Esophagus muscularis mucosa (tissue), 4 donors: Measurements from ENCODE around the gene WFDC11. TPM values are rescaled to one million over a fixed set of nuclear protein-coding genes. Genes with fewer than 3 reads are reported as not detected.
"Not testable (repeated sequence)": the region's sequence is repeated elsewhere in the genome, so short reads cannot be mapped to it uniquely, and the experiment has no call there.

Experiments
- DNase-seq: peaks from one replicate; pipeline ENCODE4 v3.0.0-alpha.2; 2017; ENCODE audit errors: extremely low spot score
- H3K27ac ChIP-seq, 4 donors: fragments of 200-600 bp; sonication (generic); replicated peaks in 1 of 4; 1 replicate in 3 of 4; 2 replicates in 1 of 4; pipeline ENCODE4 v1.5.1; 2016 to 2019; ENCODE audit warnings: mild to moderate bottlenecking in 1 of 4
- H3K27me3 ChIP-seq, 4 donors: fragments of 200-600 bp; sonication (generic); one replicate each; pipeline versions ENCODE4 v1.5.1 to v1.6.0; 2016 to 2019
- H3K36me3 ChIP-seq, 4 donors: fragments of 200-600 bp; sonication (generic); one replicate each; pipeline ENCODE4 v1.5.1; 2016 to 2019
- H3K4me1 ChIP-seq, 4 donors: fragments of 200-600 bp; sonication (generic); one replicate each; pipeline ENCODE4 v1.5.1; 2016 to 2019
- H3K4me3 ChIP-seq, 4 donors: fragments of 200-600 bp; sonication (generic); 1 replicate in 2 of 4; 2 replicates in 2 of 4; pipeline ENCODE4 v1.5.1; 2016 to 2019; ENCODE audit warnings: mild to moderate bottlenecking in 4 of 4, moderate library complexity in 1 of 4
- H3K9me3 ChIP-seq, 4 donors: fragments of 200-600 bp; sonication (generic); 1 replicate in 3 of 4; 2 replicates in 1 of 4; pipeline ENCODE4 v1.5.1; 2016 to 2019
- CTCF ChIP-seq, 3 experiments: fragments of 200-600 bp in 2 of 3; fragments of 450-650 bp in 1 of 3; sonication (generic) in 2 of 3; IDR thresholded peaks; one replicate each; pipeline ENCODE4 v1.5.1; 2017 to 2019; ENCODE audit warnings: antibody characterized with exemption in 3 of 3, mild to moderate bottlenecking in 2 of 3, moderate library complexity in 1 of 3
- EP300 ChIP-seq: sonication (generic); formaldehyde crosslinking; IDR thresholded peaks from one replicate; pipeline ENCODE4 v1.6.1; 2017; ENCODE audit warnings: antibody characterized with exemption
- POLR2A ChIP-seq: fragments of 450-650 bp; IDR thresholded peaks from one replicate; pipeline ENCODE4 v1.6.1; 2017; ENCODE audit warnings: antibody characterized with exemption, moderate library complexity, mild to moderate bottlenecking, low read depth
- POLR2AphosphoS5 ChIP-seq, 2 donors: sonication (generic); formaldehyde crosslinking; IDR thresholded peaks; one replicate each; pipeline ENCODE4 v1.6.1; 2017; ENCODE audit warnings: antibody characterized with exemption in 2 of 2
- WGBS: methylation state at CpG from one replicate; pipeline ENCODE4 v1.1.5; 2018; 5-methylcytosine and 5-hydroxymethylcytosine counted together
- intact Hi-C: fragments of 100-400 bp; cut with DNase I; formaldehyde crosslinking; loops from one replicate; pipeline ENCODE4 v1.15.1; 2023
- total RNA-seq, 4 donors: library from RNA; depleted of rRNA; stranded (reverse); fragments of >200 nt; gene quantifications; one replicate each; pipeline versions ENCODE4 v1.1.0 to v1.2.1, GENCODE V29; 2016

WFDC11 gene
- total RNA-seq, 4 donors from 2014 or later, result not detected

- WGBS, result 83% methylated on average over 2 of the region's 2 CpGs
Measured at GRCh38 chr20:45695496-45695895, 25.5 kb upstream of the WFDC11 start.

GRCh38 chr20:45693346-45693745, 23.3 kb upstream of the WFDC11 start:
- H3K36me3 ChIP-seq, H3K4me1 ChIP-seq, H3K4me3 ChIP-seq, H3K27me3 ChIP-seq, DNase-seq, intact Hi-C loops, H3K9me3 ChIP-seq, H3K27ac ChIP-seq: not testable (repeated sequence)
- WGBS, result 88% methylated on average over 11 of the region's 12 CpGs

More at GRCh38 chr20:45695496-45695895, 25.5 kb upstream of the WFDC11 start:
- TF ChIP-seq POLR2AphosphoS5 (IDR thresholded peaks at IDR 0.05) (no peak), EP300 (no peak), POLR2A (no peak), CTCF (IDR thresholded peaks at IDR 0.05) (no peak)
- no peak overlapping the region for H3K4me3 ChIP-seq
- no peak overlapping the region for H3K27ac ChIP-seq
- no peaks in the 10 kb centered on the region for H3K9me3 ChIP-seq
- H3K27me3 ChIP-seq, result no peaks in the 10 kb centered on the region
- intact Hi-C loops, result no loop called here
- no peaks in the 10 kb centered on the region for H3K4me1 ChIP-seq
- no peak for DNase-seq
- H3K36me3 ChIP-seq, result no peaks in the 10 kb centered on the region

GRCh38 chr20:45685896-45686295, 15.9 kb upstream of the WFDC11 start:
- H3K27ac ChIP-seq, result no peak overlapping the region
- peaks cover 0 to 18% (median 0%) of the 10 kb centered on the region in 4 donors for H3K27me3 ChIP-seq
- no peak for DNase-seq
- H3K36me3 ChIP-seq, result no peaks in the 10 kb centered on the region
- no peak overlapping the region for H3K4me3 ChIP-seq
- 60% methylated on average over 3 of the region's 3 CpGs for WGBS
- H3K9me3 ChIP-seq, result peaks cover 0 to 8% (median 1%) of the 10 kb centered on the region in 4 donors
- intact Hi-C loops, result no loop called here
- no peaks in the 10 kb centered on the region for H3K4me1 ChIP-seq
- TF ChIP-seq POLR2A (no peak), EP300 (no peak), POLR2AphosphoS5 (IDR thresholded peaks at IDR 0.05) (no peak), CTCF (IDR thresholded peaks at IDR 0.05) (no peak)

GRCh38 chr20:45679650-45680049, 9.6 kb upstream of the WFDC11 start:
- peaks cover 0 to 22% (median 0%) of the 10 kb centered on the region in 4 donors for H3K27me3 ChIP-seq
- H3K36me3 ChIP-seq, result no peaks in the 10 kb centered on the region
- no peak for DNase-seq
- no peak overlapping the region for H3K4me3 ChIP-seq
- no peak for TF ChIP-seq POLR2A
- TF ChIP-seq EP300, result no peak
- no peak for TF ChIP-seq CTCF (IDR thresholded peaks at IDR 0.05)
- TF ChIP-seq POLR2AphosphoS5 (IDR thresholded peaks at IDR 0.05), result no peak
- no peaks in the 10 kb centered on the region for H3K4me1 ChIP-seq
- intact Hi-C loops, result no loop called here
- no peak overlapping the region for H3K27ac ChIP-seq
- H3K9me3 ChIP-seq, result peaks cover 0 to 38% (median 32%) of the 10 kb centered on the region in 4 donors

- Histone ChIP-seq H3K36me3 (no peaks in the 10 kb centered on the region), H3K9me3 (peaks cover 0 to 13% (median 1%) of the 10 kb centered on the region in 4 donors), H3K27me3 (no peaks in the 10 kb centered on the region), H3K27ac (no peak overlapping the region), H3K4me3 (no peak overlapping the region), H3K4me1 (no peaks in the 10 kb centered on the region)
- no peak for DNase-seq
- intact Hi-C loops, result no loop called here
- TF ChIP-seq CTCF (IDR thresholded peaks at IDR 0.05), result no peak
- no peak for TF ChIP-seq EP300
- TF ChIP-seq POLR2AphosphoS5 (IDR thresholded peaks at IDR 0.05), result no peak
- TF ChIP-seq POLR2A, result no peak
Measured at GRCh38 chr20:45672765-45673164, 2.7 kb upstream of the WFDC11 start.

GRCh38 chr20:45657038-45657437, 13.0 kb downstream of the WFDC11 start:
- H3K27ac ChIP-seq, H3K36me3 ChIP-seq, H3K4me1 ChIP-seq, H3K27me3 ChIP-seq, H3K4me3 ChIP-seq, DNase-seq, H3K9me3 ChIP-seq, intact Hi-C loops: not testable (repeated sequence)
- WGBS, result 100% methylated on average over 1 of the region's 3 CpGs

GRCh38 chr20:45651726-45652125, 18.3 kb downstream of the WFDC11 start:
- 76% methylated on average over 7 of the region's 7 CpGs for WGBS
- H3K27me3 ChIP-seq, H3K9me3 ChIP-seq, intact Hi-C loops, H3K4me3 ChIP-seq, H3K27ac ChIP-seq, DNase-seq, H3K36me3 ChIP-seq, H3K4me1 ChIP-seq: not testable (repeated sequence)
